ENCODE data around the gene MYOM3. TPM values are rescaled to one million over a fixed set of nuclear protein-coding genes. Genes with fewer than 3 reads are reported as not detected.

The MYOM3 gene
- total RNA-seq, 1 donor from 2014 or later: 440 TPM

- peak; percentile 85 for DNase-seq
Measured at GRCh38 chr1:24096009-24096738, 15.8 kb downstream of the MYOM3 start.

- no peak for DNase-seq
Measured at GRCh38 chr1:24095140-24095859, 16.6 kb downstream of the MYOM3 start.

- no peak for DNase-seq
Measured at GRCh38 chr1:24094554-24094953, 17.4 kb downstream of the MYOM3 start.

- no peak for DNase-seq
Measured at GRCh38 chr1:24093732-24094131, 18.2 kb downstream of the MYOM3 start.

GRCh38 chr1:24092979-24093378 is 19.0 kb downstream of the MYOM3 start:
- no peak for DNase-seq

- no peak for DNase-seq
Measured at GRCh38 chr1:24091971-24092482, 19.9 kb downstream of the MYOM3 start.

GRCh38 chr1:24090736-24091135 is 21.2 kb downstream of the MYOM3 start:
- DNase-seq: no peak

GRCh38 chr1:24089743-24090555 is 22.0 kb downstream of the MYOM3 start:
- peak; percentile 55 for DNase-seq

- no peak for DNase-seq
Measured at GRCh38 chr1:24089027-24089742, 22.8 kb downstream of the MYOM3 start.

GRCh38 chr1:24086466-24086865 is 25.5 kb downstream of the MYOM3 start:
- DNase-seq: no peak

GRCh38 chr1:24085546-24085945 is 26.4 kb downstream of the MYOM3 start:
- DNase-seq: no peak

- no peak for DNase-seq
Measured at GRCh38 chr1:24085007-24085406, 26.9 kb downstream of the MYOM3 start.

- DNase-seq: no peak
Measured at GRCh38 chr1:24084050-24084449, 27.9 kb downstream of the MYOM3 start.

- no peak for DNase-seq
Measured at GRCh38 chr1:24082372-24082771, 29.6 kb downstream of the MYOM3 start.

GRCh38 chr1:24081190-24081589 is 30.7 kb downstream of the MYOM3 start:
- DNase-seq: no peak

- DNase-seq: no peak
Measured at GRCh38 chr1:24080131-24080530, 31.8 kb downstream of the MYOM3 start.

- DNase-seq: no peak
Measured at GRCh38 chr1:24077278-24077978, 34.5 kb downstream of the MYOM3 start.

GRCh38 chr1:24075946-24076345 is 36.0 kb downstream of the MYOM3 start:
- no peak for DNase-seq

GRCh38 chr1:24075590-24075854 is 36.4 kb downstream of the MYOM3 start:
- DNase-seq: no peak

- no peak for DNase-seq
Measured at GRCh38 chr1:24074817-24075589, 36.9 kb downstream of the MYOM3 start.

- no peak for DNase-seq
Measured at GRCh38 chr1:24074196-24074595, 37.7 kb downstream of the MYOM3 start.
